ENCODE data around the gene BATF.

DNA sequence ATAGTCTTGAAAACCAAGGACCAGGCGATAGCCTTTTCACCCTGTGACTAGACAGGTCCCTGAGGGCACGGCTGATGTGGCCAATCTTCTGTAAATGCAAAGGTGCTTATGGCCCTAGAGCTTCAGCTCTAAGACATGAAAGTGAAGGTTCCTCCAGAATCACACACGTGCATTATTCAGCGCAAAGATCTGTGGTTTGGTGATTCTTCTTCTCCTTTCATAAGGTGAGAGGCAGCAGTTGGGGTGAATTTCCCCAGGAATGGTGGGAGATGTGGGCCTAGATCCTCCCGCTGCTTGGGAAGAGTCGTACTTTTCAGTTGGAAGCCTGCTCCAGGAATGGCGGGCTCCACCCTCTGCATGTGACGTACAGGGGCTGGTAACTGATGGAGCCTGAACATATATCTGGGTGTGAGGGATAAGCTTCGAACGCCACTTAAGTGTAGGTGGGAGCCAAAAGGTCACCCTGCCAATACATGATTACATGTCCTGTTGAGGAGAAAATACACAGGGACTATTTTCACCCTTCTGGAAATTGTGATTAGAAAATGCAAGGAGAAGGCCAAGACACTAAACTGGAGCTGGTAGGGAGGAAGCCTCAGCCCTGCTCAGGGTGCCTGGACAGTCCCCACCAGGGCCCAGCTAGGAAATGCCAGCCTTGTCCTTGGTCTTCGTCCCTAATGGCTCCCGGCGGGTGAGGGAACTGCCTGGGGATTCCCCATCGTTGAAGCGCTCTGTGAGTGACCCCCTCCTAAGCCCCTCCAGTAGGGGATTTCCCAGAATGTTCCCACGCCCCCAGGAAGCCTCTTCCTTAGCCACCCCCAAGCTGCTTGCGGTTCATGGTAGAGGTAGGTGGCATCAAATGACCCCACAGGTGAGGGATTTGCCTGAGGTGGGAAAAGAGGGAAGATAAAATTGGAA is 17.6 kb downstream of the BATF start:
- TF ChIP-seq, protein P1, sequence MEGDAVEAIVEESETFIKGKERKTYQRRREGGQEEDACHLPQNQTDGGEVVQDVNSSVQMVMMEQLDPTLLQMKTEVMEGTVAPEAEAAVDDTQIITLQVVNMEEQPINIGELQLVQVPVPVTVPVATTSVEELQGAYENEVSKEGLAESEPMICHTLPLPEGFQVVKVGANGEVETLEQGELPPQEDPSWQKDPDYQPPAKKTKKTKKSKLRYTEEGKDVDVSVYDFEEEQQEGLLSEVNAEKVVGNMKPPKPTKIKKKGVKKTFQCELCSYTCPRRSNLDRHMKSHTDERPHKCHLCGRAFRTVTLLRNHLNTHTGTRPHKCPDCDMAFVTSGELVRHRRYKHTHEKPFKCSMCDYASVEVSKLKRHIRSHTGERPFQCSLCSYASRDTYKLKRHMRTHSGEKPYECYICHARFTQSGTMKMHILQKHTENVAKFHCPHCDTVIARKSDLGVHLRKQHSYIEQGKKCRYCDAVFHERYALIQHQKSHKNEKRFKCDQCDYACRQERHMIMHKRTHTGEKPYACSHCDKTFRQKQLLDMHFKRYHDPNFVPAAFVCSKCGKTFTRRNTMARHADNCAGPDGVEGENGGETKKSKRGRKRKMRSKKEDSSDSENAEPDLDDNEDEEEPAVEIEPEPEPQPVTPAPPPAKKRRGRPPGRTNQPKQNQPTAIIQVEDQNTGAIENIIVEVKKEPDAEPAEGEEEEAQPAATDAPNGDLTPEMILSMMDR (IDR thresholded peaks at IDR 0.05 in 4 of 5, conservative IDR thresholded peaks at IDR 0.05 in 1 of 5): no peak
- no peak for TF ChIP-seq POLR2A (IDR thresholded peaks at IDR 0.05)

All from gastrocnemius medialis (tissue), 4 donors.